ENCODE data around the gene PPP1R13B. TPM values are rescaled to one million over a fixed set of nuclear protein-coding genes. Genes with fewer than 3 reads are reported as not detected.

PPP1R13B gene
- total RNA-seq, 1 experiment from 2014 or later: 10.3 TPM

DNA sequence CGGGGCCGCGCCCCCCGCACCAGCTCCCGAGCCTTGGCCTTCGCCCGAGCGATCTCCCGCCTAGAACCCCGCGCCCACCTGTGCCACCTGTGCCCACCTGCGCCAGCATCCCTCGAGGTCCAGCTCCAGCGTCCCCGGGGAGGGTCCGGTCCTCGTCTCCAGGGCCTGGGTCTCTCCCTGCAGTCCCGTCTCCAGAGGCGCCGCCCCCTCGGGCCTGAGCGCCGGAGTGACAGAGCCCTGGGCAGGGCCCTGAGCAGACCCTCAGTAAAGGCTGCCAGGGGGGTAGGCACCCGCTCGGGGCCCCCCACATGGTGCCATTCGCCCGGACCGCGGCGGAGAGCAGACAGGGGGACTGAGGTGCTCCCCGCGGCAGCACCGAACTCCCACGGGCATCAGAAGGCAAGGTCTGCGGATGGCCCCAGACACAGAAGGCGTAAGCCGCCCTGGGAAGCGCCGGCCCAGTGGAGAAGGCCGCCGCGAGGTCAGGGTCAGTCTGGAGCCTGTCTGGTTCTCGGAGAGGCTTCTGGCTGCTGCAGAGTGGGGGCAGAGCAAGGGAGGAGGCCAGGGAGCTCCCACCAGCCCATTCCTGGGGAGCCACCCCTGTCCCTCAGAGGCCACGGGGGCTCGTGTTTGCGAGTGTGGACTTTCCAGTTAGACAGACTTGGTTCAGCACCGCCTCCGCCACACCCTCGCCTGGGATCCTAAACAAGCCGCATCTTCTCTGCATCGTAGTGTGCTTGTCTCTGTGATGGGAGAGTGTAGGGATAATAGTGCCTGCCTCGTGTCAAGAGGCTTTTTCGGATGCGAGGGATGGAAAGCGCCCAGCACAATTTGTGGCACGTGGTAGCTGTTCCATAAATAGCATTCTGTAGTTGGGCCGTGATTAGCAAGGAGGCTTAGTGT lies 1.1 kb upstream of the PPP1R13B start (continued):
- no peak for TF ChIP-seq STAT6 (CRISPR knock-in tag; conservative IDR thresholded peaks at IDR 0.05; ENCODE audit: low read depth)

DNA sequence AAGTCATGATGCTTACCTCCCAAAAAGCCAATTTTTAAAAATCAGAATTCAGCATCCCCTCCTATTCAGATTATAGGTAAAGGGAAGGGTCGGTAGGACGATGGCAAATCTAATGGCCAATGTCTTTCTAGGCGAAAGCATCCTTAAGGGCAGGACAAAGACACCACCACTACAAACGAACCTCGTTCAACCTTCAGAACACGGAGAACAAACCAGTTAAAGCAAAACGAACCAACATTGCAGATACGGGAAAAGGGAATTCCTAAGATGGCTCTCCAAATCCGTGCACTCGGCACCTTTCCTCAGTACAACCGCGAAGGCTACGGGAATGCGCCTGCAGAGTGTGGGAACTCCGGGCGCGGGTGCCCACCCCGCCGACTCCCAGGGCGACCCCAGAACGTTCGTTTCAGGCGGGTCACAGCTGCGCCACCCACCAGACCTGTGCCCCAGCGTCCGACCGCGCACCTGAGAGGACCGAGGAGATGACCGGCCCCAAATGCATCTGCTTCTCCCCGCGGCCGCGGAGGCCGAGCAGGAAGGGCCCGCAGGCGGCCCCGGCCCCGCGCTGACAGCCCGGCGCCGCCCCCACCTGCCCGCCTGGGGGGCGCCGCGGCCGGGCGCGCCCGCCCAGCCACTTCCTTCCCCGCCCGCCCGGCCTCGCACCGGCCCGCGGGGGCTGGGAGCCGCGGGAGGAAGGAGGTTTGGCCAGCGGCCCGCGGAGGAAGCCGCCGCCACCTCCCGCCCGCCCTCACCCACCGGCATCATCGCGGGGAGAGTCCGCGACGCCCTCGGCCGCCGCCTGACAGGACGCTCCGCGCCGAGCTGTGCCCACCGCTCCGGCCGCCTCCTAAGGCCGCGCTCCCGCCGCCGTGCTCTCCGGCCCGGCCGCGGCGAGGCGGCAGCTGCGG lies 578 bp downstream of the PPP1R13B start:
- peaks cover 11% of the 10 kb centered on the region for H3K4me1 Mint-ChIP-seq
- H3K27me3 Mint-ChIP-seq (ENCODE audit: low read depth): peaks cover 46% of the 10 kb centered on the region
- H3K36me3 Mint-ChIP-seq: no peaks in the 10 kb centered on the region
- ATAC-seq: peak; percentile 33
- ChIA-PET CTCF (interaction anchor here (0.7 to 1.3 kb wide), 4 partner anchors 13 to 59 kb away, joined by 3 to 6 read pairs (median 3); no protein-coding TSS in a partner anchor), POLR2A (no interaction called here)
- DNase-seq (ENCODE audit: low spot score): peak; percentile 36
- no peaks in the 10 kb centered on the region for H3K9me3 Mint-ChIP-seq
- H3K27ac Mint-ChIP-seq: no peak overlapping the region
- peak overlapping the region; percentile 77 for H3K4me3 Mint-ChIP-seq
- TF ChIP-seq ERG (CRISPR knock-in tag; IDR thresholded peaks at IDR 0.05) (no peak), TP53 (CRISPR knock-in tag; IDR thresholded peaks at IDR 0.05) (0 out of 2 replicates have a peak, but pooled peaks have one; percentile 15)

DNA sequence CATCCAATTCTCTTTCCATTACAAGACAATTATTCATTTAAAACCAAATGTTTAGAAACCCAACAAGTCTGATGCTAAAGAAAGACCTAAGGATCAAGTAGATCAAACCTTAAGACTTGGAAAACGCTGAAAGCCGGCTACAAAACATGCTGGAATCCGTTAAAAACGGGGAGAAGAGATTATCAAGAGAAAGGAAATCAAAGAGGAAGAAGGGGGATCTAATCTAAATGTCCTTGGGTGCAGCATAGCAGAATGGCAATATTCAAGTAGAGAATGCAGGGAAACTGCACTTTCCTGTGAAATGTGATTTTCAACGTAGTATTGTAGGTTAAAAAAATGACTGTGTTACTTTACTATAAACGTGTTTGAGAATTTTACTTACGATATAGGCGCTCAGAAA lies 1.3 kb downstream of the PPP1R13B start:
- Mint-ChIP-seq H3K9me3 (no peaks in the 10 kb centered on the region), H3K27ac (no peak overlapping the region), H3K36me3 (no peaks in the 10 kb centered on the region), H3K4me3 (peak overlapping the region; percentile 77), H3K27me3 (ENCODE audit: low read depth) (peaks cover 46% of the 10 kb centered on the region), H3K4me1 (peaks cover 11% of the 10 kb centered on the region)
- ChIA-PET CTCF (interaction anchor here (1.0 kb wide), 1 partner anchor 55 kb away, joined by 6 read pairs; no protein-coding TSS in a partner anchor), POLR2A (interaction anchor here (0.5 kb wide), 1 partner anchor 34 kb away, joined by 5 read pairs; no protein-coding TSS in a partner anchor)
- TF ChIP-seq OVOL2 (CRISPR knock-in tag; IDR thresholded peaks at IDR 0.05; ENCODE audit: borderline replicate concordance) (no peak), HMGXB4 (CRISPR knock-in tag; IDR thresholded peaks at IDR 0.05) (no peak), ERG (CRISPR knock-in tag; IDR thresholded peaks at IDR 0.05) (no peak), RELA (CRISPR knock-in tag; IDR thresholded peaks at IDR 0.05; ENCODE audit: borderline replicate concordance) (no peak), CREB1 (CRISPR knock-in tag; IDR thresholded peaks at IDR 0.05) (no peak)
- TF ChIP-seq, protein P1, sequence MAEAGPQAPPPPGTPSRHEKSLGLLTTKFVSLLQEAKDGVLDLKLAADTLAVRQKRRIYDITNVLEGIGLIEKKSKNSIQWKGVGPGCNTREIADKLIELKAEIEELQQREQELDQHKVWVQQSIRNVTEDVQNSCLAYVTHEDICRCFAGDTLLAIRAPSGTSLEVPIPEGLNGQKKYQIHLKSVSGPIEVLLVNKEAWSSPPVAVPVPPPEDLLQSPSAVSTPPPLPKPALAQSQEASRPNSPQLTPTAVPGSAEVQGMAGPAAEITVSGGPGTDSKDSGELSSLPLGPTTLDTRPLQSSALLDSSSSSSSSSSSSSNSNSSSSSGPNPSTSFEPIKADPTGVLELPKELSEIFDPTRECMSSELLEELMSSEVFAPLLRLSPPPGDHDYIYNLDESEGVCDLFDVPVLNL (CRISPR knock-in tag; IDR thresholded peaks at IDR 0.05; ENCODE audit: borderline replicate concordance, low read depth): no peak
- TF ChIP-seq, protein P2, sequence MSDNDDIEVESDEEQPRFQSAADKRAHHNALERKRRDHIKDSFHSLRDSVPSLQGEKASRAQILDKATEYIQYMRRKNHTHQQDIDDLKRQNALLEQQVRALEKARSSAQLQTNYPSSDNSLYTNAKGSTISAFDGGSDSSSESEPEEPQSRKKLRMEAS (CRISPR knock-in tag; IDR thresholded peaks at IDR 0.05): no peak
- ATAC-seq (no peak), DNase-seq (ENCODE audit: low spot score) (no peak)

Data from WTC11 (cell line).